Activated T-cell treated with anti-CD3 and anti-CD28 coated beads for 4 hours (primary cell): ENCODE measurements around the gene SLC25A34.
"Not testable (repeated sequence)": the region's sequence is repeated elsewhere in the genome, so short reads cannot be mapped to it uniquely, and the experiment has no call there.

Experiments
- DNase-seq: peaks from one replicate; pipeline ENCODE4 v3.0.0-alpha.2; 2020

SLC25A34 gene

DNA sequence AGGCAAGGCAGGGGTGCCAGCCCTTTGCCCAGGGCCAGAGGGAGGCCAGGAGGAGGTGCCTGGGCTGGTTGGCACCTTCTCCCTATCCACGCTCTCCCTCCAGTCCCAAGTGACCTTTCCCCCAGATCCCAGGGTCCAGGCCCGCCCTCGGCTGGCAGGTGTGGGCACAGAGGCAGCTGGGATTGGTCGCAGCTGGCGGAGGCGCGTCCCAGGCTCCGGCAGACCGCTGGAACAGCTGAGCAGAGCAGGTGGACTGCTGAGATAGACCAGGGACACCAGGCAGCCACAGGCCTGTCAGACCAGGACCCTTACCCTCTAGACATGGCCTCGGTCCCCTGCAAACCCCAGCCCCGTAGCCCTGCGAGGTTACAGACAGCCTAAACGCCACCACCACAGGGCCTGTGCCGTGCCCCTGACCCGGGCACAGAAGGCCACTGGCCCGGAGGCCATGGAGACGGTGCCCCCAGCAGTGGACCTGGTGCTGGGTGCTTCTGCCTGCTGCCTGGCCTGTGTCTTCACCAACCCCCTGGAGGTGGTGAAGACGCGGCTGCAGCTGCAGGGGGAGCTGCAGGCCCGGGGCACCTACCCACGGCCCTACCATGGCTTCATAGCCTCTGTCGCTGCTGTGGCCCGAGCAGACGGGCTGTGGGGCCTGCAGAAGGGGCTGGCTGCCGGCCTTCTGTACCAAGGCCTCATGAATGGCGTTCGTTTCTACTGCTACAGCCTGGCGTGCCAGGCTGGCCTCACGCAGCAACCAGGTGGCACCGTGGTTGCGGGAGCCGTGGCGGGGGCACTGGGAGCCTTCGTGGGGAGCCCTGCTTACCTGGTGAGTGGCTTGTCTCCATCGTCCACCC lies at the start of gene SLC25A34:
Gene SLC25A34 (plus strand): TSS at position 221 of the 854 bp plus-strand sequence. CDS start 228 bp downstream, at position 449.
- DNase-seq, result no peak

DNA sequence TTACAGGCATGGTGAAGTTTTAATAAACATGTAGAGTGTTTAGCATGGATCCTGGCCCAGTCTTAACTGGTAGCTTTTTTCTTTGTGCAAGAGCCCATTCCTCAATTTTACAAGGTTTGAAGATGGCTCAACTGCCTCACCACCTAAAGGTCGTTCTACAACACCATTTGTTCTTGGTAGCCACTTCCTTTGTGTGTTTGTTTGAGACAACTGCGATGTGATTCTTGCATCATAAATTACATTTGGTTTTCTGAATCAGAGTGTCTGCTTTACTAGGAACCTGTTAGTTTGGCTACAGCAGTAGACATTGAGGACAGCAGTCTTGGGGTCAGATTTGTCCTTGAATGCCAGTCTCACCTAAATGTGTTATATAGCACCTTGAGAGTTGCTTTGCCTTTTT lies 48.6 kb upstream of the SLC25A34 start:
- no peak for DNase-seq

DNA sequence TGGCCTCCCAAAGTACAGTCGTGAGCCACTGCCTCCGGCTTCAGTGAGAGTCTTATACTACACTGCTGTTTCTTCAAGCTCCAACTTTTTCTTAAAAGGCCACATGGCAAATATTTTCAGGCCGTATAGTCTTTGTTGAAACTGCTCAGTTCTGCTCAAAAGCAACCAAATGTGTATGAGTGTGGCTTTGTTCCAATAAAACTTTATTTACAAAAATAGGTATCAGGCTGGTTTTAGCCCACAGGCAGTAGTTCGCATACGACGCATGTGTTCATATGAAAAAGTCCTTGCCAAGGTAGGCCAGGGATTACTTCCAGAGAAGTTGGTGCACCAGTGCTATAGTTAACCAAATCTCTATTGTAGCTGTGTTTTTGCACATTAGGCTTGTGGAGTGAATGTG lies 45.7 kb upstream of the SLC25A34 start:
- DNase-seq, result no peak

DNA sequence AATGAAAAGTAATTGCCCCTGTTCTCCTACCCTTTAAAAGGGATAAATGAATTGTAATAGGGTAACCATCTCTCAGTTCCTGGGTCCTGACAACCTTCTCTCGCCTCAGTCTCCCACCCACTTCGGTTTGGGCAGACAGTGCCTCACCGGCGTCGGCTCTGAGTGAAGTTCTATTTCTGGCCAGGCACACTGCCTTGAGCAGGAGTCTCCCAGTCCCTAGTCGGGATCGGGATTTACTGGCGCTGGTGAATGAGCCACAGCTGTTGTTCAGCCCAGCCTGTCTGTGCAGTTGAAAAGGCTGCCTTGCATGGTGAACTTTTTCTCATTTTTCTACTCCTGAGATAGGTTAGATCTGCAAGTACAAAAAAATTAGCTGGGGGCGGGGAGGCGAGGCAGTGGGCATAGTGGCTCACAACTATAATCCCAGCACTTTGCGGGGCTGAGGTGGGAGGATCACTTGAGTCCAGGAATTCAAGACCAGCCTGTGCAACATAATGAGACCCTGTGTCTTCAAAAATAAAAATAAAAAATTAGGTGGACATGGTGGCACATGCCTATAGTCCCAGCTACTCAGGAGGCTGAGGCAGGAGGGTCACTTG lies 44.5 kb upstream of the SLC25A34 start:
- no peak for DNase-seq

DNA sequence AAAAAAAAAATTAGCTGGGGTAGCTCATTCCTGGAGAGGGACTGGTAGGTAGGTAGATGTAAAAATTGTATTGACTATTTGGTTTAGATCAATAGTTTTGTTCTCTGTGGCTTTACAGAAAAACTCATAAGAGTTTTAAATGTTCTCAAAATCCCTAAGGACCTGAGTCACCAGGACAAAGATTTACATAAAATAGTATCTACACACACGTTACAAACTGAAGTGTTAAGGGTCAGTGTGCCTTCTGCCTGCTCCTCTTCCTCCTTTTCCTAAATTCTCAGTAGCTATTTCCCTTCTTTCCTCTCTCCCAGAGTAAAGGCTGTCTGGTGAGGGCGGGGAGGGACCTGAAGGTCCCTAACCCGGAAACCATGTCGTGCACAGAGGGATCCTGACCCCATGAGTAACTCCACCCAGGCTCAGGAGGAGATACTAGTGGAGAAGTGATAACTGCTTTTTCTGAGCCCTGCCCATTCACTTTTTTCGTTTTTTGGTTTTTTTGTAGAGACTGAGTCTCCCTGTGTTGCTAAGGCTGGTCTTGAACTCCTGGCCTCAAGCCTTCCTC lies 43.9 kb upstream of the SLC25A34 start:
- DNase-seq, result no peak

DNA sequence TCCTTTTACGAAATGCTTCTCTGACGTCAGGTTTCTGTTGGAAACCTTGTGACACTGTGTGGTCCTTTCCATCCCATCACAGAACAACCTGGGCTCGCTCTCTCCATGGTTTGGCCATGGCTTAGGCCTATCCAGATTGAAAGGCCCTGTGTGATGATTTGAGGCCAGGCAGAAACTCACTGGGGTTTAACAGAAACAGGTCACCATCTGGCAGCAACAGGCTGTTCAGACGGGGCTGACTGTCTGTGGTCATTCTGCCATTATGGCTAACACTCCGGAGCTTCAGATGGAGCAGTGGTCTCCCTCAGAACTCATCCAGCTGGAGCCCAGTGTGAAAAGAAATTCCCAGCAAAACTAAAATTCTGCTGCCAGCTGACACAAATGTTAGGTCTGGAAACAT lies 42.7 kb upstream of the SLC25A34 start:
- no peak for DNase-seq

DNA sequence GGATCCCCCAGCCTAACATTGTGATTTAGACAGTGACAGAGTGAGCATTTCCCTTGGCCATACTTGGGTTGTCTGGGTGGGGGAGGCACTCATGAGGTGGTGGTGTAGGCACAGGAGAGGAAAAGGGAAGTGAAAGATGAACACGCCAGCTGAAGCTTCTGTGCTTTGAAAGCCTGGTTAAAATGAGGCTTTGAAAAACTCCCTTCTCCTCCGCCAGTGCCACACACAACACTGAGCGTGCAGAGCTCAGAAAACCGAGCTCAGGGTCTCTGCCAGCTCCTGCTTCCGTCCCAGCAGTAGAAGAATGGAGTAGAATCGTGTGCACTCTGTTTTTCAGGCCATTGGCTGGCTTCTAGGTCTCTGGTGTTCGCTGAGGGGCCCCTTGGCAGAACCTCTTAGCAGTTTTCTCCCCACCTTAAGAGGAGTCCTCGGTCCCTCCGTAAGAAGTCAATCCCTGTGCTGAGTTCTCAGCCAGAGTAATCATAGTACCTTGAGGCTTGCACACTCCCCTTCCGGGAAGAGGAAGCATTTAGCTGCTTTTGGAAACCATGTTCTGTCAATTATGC lies 39.0 kb upstream of the SLC25A34 start:
- no peak for DNase-seq

DNA sequence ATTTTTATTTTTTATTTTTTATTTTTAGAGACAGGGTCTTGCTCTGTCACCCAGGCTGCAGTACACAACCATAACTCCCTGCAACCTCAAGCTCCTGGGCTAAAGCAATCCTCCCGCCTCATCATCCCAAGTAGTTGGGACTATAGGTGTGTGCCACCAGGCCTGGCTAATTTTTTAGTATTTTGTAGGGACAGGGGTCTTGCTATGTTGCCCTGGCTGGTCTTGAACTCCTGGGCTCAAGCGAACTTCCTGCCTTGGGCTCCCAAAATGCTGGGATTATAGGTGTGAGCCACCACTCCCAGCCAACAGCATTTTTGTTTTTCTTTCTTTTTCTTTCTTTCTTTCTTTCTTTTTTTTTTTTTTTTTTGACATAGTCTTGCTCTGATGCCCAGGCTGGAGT lies 37.9 kb upstream of the SLC25A34 start:
- no peak for DNase-seq

DNA sequence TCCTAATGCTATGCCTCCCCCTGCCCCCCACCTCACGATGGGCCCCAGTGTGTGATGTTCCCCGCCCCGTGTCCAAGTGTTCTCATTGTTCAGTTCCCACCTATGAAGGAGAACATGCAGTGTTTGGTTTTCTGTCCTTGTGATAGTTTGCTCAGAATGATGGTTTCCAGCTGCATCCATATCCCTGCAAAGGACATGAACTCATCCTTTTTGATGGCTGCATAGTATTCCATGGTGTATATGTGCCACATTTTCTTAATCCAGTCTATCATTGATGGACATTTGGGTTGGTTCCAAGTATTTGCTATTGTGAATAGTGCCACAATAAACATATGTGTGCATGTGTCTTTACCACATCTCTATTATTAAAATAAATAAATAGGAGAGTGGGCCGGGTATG lies 36.7 kb upstream of the SLC25A34 start:
- DNase-seq, result not testable (repeated sequence)

DNA sequence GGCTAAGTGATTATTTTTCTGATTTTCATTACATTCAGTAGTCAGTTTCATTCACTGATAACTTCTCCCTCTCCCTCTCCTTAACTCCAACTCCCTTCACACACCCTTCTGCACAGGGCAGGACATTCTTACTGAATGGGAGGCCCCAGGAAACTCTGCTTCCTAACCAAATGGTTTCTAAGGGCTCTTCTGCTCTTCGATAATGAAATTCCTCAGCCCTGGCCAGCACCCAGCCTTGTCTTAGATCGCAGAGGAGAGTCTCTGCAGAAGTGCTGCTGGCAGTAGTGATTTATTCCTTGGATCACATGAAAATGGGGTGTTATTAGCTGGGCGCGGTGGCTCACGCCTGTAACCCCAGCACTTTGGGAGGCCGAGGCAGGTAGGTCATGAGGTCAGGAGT lies 35.5 kb upstream of the SLC25A34 start:
- no peak for DNase-seq

DNA sequence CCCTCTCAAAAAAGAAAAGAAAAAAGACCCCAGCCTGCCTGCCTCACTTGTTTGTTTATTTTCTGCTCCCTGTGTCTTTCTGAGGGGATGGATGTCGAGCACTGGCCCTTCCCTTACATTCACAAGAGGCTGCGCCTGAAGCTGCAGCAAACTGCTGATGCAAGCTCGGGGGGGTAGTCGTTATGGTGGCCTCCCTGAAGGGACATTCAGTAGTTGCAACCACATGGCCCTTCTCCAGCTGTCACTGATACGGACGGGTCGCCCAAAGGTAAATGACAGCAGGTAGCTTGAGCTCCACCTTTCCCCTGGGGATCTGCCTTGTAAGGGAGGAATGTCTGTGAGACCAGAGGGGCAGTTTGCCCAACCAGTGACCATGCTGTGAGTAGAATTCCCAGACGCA lies 34.3 kb upstream of the SLC25A34 start:
- DNase-seq, result no peak

DNA sequence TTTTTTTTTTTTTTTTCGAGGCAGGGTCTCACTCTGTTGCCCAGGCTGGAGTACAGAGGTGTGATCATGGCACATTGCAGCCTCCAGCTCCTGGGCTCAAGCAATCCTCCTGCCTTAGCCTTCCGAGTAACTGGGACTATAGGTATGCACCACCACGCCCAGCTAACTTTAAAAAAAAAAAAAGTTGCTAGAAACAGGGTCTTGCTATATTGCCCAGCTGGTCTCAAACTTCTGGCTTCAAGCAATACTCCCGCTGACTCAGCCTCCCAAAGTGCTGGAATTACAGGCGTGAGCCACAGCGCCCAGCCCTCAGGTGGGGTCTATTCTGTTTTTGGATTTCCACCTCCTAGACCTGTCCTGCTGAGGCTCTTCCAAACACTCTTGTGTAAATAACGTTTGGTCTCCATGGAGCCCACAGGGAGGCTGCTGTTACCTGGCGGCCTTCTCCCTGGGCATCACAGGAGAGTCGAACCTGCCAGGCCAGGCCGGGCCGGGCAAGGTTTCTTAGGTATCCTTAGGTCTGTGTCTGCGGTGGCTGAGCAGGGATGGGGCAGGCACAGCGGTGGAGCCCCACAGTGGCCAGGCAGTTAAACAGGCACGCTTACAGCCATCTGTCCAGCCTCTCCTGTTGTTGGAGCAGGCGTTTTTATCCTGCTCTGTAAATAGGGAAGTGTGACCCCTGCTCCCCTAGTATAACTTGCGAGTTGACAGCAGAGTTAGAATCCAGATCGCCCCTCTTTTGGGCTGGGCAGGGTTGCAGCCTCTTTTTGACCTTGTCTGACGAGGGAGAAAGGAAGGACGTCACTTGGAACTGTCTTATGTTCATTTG lies 33.1 kb upstream of the SLC25A34 start:
- no peak for DNase-seq

DNA sequence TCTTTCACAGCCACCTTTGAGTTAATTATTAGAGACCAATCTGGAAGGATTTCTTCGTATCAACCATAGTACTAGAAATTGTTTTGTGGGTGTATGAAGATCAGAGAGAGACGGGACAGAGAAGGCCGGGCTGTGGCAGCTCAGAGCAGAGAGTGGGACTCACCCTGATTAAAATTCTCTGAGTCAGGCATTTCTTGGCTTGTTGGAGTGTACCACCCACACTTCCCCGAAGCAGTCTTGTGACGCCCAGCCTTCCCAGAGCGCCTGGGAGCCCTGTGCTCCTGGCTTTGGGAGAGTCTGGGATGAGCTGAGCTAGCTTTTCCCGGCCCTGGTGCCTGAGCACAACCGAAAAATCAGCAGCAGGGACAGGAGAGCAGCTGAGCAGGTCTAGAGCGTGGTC lies 32.5 kb upstream of the SLC25A34 start:
- no peak for DNase-seq

DNA sequence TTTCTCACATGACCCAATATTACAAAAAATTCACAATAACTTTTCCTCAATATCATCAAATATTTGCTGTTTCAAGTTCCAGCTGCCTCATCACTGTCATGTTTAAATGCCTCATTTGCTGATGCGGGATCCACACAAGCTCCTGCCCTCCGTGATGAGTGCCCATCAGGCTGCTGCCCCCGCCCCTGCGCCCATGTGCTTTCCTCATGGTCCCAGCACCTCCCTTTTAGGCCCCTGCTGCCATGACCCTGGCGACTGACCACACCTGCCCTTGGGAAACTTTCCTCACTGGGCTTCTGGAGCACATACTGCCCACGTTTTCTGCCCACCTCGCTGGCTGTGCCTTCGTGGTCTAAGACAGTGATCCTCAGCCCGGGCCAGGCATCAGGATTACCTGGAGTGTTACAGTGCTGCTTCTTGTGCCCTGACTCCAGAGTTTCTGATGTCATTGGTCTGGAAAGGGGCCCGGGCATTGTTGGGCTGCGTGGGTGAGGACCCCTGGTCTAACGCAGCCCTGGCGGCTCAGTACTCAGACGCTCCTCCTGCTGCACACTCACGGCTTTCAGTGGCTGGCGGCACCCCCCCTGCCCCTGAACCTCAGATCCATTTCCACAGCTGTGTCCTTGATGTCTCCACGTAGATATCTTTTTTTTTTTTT lies 31.4 kb upstream of the SLC25A34 start:
- DNase-seq, result no peak

DNA sequence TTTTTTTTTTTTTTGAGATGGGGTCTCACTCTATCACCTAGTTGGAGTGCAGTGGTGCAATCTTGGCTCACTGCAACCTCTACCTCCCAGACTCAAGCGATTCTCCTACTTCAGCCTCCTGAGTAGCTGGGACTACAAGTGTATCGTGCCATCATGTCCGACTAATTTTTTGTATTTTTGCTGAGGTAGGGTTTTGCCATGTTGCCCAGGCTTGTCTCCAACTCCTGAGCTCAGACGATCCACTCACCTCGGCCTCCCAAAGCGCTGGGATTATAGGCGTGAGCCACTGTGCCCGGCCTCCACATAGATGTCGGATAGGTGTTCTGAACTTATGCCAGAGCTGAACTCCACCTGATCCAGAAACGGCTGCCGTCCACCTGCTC lies 30.9 kb upstream of the SLC25A34 start:
- no peak for DNase-seq

DNA sequence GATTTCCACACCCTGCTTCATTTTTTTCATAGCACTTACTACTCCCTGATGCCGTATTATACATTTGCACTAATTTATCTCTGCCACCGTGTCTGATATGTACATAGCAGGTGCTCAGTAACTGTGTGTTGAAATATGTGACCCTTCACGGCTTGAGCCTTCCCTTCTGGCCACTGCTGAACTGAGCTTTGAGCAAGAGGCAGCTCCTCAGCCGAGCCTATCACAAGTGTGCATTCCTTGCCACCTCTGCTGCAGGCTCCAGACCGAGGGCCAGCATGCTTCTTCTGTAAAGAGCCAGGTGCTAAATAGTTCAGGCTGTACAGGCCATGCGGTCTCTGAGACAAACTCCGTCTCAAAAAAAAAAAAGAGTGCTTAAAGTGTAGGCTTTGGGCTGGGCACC lies 29.3 kb upstream of the SLC25A34 start:
- no peak for DNase-seq

DNA sequence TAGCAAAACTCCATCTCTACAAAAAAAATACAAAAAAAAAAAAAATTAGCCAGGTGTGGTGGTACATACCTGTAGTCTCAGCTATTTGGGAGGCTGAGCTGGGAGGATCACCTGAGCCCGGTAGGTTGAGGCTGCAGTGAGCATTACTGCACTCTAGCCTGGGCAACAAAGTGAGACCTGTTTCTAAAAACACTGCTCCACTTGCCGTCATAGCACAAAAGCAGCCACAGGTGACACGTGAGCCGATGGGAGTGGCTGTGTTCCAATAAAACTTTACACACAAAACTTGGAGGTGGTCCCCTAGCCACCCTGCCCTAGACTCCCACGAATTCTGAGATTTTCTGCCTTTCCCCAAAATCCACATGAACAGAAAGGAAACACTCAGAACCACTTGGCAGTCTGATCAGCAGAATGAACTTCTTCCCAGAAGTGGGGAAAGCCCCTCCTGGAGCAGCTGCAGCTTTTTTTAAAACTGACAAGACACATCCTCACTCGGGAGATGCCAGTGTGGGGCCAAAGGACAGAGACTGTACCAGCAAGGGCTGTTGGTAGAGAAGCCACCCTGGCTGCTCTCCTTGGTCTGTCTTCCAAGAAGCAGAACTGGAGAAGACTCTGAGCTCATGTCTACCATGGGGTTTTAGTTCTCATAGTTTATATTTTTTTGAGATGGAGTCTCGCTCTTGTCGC lies 28.7 kb upstream of the SLC25A34 start:
- DNase-seq, result no peak

DNA sequence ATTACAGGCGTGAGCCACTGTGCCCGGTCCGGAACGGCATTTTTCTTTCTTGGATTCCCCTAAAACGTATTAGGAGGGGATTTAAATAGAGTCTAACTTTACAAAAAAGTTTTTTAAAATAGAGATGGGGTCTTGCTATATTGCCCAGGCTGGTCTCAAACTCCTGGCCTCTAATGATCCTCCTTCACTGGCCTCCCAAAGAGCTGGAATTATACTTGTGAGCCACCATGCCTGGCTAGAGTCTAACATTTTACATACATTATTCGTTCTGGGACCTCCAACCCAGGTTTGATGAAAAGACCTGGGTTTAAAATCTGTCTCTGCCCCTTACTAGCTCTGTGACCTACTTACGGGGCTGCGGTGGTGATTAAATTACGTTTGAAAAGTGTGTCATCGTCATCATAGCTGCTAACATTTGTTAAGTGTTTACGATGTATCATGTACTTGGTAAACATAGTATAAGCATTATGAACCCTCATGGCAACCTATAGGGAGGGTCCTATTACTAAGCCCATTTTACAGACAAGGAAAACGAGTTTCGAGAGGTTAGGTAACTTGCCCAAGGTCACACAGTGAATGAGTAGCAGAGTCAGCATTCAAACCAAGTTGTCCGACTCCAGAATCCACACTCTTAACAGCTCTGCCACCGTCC lies 27.4 kb upstream of the SLC25A34 start:
- no peak for DNase-seq

DNA sequence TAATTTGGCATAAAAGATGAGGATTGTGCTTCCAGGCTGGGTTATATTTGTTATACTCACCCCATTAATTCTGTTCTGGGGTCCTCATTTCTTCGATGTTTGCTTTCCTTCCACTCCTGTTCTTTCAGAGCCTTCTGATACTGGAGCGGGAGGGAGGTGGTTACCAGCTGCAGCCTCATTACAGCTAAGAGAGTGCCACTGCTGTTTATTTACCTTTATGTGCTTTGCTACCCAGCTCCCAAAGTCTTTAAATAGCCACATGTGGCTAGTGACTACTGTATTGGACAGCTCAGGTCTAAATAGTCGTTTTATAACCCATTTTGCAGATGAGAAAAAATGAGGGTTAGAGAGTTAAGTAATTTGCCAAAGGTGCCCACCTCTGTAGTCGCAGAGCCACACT lies 26.8 kb upstream of the SLC25A34 start:
- DNase-seq, result no peak

DNA sequence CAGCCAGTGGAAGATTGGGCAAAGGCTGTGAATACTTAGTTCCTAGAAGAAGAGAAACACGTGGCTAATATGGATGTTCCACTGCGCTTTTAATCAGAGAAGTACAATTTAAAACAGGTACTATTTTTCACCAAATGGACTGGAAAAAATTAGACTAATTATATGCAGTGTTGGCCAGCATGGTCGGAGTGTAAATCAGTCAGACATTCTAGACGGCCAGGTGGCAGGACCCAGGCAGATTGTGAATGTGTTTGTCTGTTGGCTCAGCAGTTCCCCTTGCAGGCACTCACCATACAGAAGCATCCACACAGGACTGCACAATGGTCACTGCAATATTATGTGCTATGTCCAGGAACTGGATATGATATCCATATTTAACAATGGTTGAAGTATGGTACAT lies 23.9 kb upstream of the SLC25A34 start:
- DNase-seq, result no peak

DNA sequence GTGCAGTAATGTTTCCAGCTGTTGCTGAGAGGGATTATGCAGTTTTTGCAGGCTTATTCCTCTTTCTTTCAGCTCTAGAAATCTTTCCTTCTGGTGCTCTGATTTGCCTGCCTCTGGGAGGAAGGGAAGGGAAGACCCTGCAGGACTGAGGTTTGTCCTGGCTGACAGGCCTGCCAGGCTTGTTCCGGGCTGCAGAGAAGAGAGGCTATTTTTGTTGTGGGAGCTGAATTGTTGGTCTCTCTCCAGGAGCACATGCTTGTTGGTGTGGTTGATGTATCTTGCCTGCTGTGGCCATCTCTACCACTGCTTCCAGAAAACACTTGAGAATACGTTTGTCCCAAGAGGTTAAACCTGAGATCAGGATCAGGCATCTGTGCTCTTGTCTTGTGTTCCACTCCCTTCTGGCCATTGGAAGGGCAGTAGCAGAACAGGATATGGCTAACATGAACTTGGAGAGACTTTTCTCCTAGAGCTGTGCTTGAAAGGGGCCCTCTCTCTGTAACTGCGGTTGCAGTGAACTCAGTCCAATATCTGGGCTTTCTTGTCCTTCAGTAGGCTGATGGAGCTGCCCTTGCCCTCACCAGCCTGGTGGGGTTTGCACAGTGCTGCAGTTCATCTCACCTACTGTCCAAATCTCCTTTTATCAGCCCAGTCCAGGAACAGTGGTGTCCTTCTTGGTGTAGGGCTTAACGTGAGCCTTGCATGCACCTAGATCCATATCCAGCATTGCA lies 21.5 kb upstream of the SLC25A34 start:
- no peak for DNase-seq
